AG04449 (cell line): ENCODE measurements around the gene DEK.

Source experiments
- CTCF ChIA-PET: fragments of 350-600 bp; formaldehyde crosslinking; extraction: SDS; loops from one replicate; lab custom pipeline; 2021; ENCODE audit warnings: antibody characterized with exemption; lab: Yijun Ruan, JAX
- POLR2A ChIA-PET: fragments of 400-600, 350-600 bp; formaldehyde crosslinking; extraction: SDS; loops from one replicate; lab custom pipeline; 2020; ENCODE audit warnings: antibody characterized with exemption, inconsistent platforms; lab: Yijun Ruan, JAX
- DNase-seq: peaks from one replicate; pipeline ENCODE4 v3.0.0-alpha.2; 2010; ENCODE audit warnings: low read depth, low spot score
- H3K4me3 ChIP-seq: 2 replicates; pipeline ENCODE4 v1.5.1; 2011; ENCODE audit warnings: low read depth, mild to moderate bottlenecking, control low read depth, low read length
- TF ChIP-seq, protein P1 (sequence below): IDR thresholded peaks from one replicate; pipeline ENCODE4 v1.5.1; 2011; ENCODE audit warnings: mild to moderate bottlenecking, moderate library complexity, low read length, control low read depth, inconsistent platforms; ENCODE audit not compliant: insufficient read depth; ENCODE audit errors: missing control alignments

DEK gene

DNA sequence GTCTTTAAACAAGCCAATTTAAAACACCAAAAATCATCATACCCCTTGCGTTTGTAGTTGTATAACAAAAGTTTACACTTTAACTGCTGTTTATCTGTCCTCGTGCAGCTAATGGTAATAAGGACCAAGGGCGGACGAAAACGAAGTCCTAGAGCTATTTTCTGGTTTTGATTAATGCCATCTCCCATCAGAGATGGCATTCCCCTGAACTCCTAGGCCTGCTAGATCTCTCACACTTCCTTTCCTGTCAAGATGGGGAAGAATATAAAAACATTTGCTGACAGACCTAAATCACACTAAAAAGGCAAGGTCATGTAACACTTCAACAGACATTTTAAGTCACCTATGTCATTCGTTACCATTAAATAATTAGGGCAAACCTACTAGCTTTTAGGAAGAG is 9.5 kb downstream of the DEK start:
- POLR2A ChIA-PET, result interaction anchor here (1.2 kb wide), 1 partner anchor 9 kb away, joined by 4 read pairs; the partner anchor contains the start of gene DEK
- no peak for DNase-seq

DNA sequence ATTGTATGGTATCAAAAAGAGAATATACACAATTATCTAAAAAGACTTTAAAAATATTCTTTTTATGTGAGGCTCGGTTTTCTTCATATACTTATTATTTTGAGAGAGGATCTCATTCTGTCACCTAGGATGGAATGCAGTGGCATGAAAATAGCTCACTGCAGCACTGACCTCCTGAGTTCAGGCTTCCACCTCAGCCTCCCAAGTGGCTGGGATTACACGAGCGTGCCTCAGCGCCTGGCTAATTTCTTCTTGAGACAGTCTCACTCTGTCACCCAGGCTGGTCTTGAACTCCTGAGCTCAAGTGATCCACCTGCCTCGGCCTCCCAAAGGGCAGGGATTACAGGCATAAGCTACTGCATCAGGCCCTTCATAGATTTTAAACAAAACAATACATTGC is 10.7 kb downstream of the DEK start:
- ChIA-PET POLR2A (no interaction called here), CTCF (interaction anchor here (1.8 kb wide), 1 partner anchor 250 kb away, joined by 4 read pairs; no protein-coding TSS in a partner anchor)
- DNase-seq, result no peak

More for the DNA sequence above, 9.5 kb downstream of the DEK start:
- H3K4me3 ChIP-seq, result no peak overlapping the region
- CTCF ChIA-PET, result interaction anchor here (1.8 kb wide), 1 partner anchor 249 kb away, joined by 4 read pairs; no protein-coding TSS in a partner anchor
- TF ChIP-seq, protein P1, sequence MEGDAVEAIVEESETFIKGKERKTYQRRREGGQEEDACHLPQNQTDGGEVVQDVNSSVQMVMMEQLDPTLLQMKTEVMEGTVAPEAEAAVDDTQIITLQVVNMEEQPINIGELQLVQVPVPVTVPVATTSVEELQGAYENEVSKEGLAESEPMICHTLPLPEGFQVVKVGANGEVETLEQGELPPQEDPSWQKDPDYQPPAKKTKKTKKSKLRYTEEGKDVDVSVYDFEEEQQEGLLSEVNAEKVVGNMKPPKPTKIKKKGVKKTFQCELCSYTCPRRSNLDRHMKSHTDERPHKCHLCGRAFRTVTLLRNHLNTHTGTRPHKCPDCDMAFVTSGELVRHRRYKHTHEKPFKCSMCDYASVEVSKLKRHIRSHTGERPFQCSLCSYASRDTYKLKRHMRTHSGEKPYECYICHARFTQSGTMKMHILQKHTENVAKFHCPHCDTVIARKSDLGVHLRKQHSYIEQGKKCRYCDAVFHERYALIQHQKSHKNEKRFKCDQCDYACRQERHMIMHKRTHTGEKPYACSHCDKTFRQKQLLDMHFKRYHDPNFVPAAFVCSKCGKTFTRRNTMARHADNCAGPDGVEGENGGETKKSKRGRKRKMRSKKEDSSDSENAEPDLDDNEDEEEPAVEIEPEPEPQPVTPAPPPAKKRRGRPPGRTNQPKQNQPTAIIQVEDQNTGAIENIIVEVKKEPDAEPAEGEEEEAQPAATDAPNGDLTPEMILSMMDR, result no peak

GRCh38 chr6:18249271-18249670 is 15.1 kb downstream of the DEK start:
- CTCF ChIA-PET, result interaction anchor here (0.9 kb wide), 1 partner anchor 12 kb away, joined by 3 read pairs; no protein-coding TSS in a partner anchor
- no peak for DNase-seq
- POLR2A ChIA-PET, result no interaction called here

More for the DNA sequence above, 10.7 kb downstream of the DEK start:
- TF ChIP-seq, protein P1, result no peak
- no peak overlapping the region for H3K4me3 ChIP-seq

DNA sequence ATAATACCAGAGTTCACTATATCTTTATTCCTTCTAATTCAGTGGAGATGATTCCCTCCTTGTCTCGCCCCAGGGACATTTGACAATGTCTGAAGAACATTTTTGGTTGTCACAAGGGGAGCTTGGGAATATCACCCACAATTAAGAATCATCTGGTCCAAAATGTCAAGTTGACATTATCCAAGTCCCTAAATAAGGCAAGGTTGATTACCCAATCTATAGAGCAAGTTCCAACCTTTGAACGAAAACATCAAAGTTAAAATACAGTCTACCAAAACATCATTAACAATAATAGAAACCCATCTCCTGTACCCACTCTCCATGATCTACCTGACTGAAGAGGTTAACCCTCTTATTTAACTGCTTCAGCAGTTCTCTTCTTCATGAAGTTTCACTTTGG is 15.6 kb downstream of the DEK start:
- DNase-seq, result no peak
- POLR2A ChIA-PET, result no interaction called here
- TF ChIP-seq, protein P1, result no peak
- H3K4me3 ChIP-seq, result no peak overlapping the region
- CTCF ChIA-PET, result interaction anchor here (0.9 kb wide), 1 partner anchor 13 kb away, joined by 3 read pairs; no protein-coding TSS in a partner anchor

More at GRCh38 chr6:18249271-18249670, 15.1 kb downstream of the DEK start:
- TF ChIP-seq, protein P1, result no peak
- H3K4me3 ChIP-seq, result no peak overlapping the region

- DNase-seq, result no peak
- ChIA-PET POLR2A (no interaction called here), CTCF (interaction anchor here (1.2 to 1.6 kb wide), 4 partner anchors 11 to 256 kb away, joined by 4 to 5 read pairs (median 4); no protein-coding TSS in a partner anchor)
- H3K4me3 ChIP-seq, result no peak overlapping the region
- TF ChIP-seq, protein P1, result no peak
Observed at GRCh38 chr6:18247002-18247401, 17.3 kb downstream of the DEK start.

DNA sequence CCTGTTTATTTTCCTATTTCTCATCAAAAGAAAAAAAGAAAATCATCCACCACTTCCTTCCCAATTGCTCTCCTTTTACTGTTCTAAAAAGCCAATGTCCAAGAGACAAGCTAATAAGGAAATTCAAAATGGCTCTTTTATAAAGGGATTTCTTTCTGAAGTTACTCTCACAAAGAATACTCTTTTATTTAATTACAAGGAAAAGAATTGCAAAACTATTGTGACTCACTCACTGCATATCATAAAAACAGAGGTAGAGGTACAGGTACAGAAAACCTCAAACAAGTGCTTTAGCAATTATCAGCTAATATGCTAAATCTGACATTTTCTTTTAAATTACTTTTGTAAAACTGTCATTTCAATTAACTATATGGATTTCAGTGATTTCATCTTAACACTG is 18.1 kb downstream of the DEK start:
- POLR2A ChIA-PET, result no interaction called here

More for the DNA sequence above, 18.1 kb downstream of the DEK start:
- TF ChIP-seq, protein P1, result no peak
- CTCF ChIA-PET, result interaction anchor here (1.2 to 1.6 kb wide), 4 partner anchors 10 to 257 kb away, joined by 4 to 5 read pairs (median 4); no protein-coding TSS in a partner anchor
- H3K4me3 ChIP-seq, result no peak overlapping the region
- no peak for DNase-seq
